Transverse colon (tissue), 4 donors: Measurements from ENCODE around the gene RDM1.

Experiments
- CTCF ChIP-seq, 5 experiments: fragments of 200-600 bp in 3 of 5; fragments of 450-650 bp in 2 of 5; sonication (generic) in 3 of 5; IDR thresholded peaks; 1 replicate in 2 of 5; 2 replicates in 3 of 5; pipeline ENCODE4 v1.5.1; 2016 to 2017; ENCODE audit warnings: antibody characterized with exemption in 5 of 5, inconsistent platforms in 3 of 5, mild to moderate bottlenecking in 2 of 5, moderate library complexity in 1 of 5
- POLR2A ChIP-seq: fragments of 450-650 bp; IDR thresholded peaks from one replicate; pipeline ENCODE4 v1.6.1; 2016; ENCODE audit warnings: antibody characterized with exemption, mild to moderate bottlenecking, moderate library complexity
- POLR2AphosphoS5 ChIP-seq, 3 donors: sonication (generic); formaldehyde crosslinking; IDR thresholded peaks; one replicate each; pipeline ENCODE4 v1.6.1; 2016; ENCODE audit warnings: antibody characterized with exemption in 3 of 3

- TF ChIP-seq CTCF (IDR thresholded peaks at IDR 0.05) (no peak), POLR2AphosphoS5 (IDR thresholded peaks at IDR 0.05) (no peak), POLR2A (no peak)
Observed at GRCh38 chr17:35901631-35902175, 28.9 kb downstream of the RDM1 start.
